CD4-positive, alpha-beta T cell treated with Interleukin-12 subunit alpha and Interleukin-12 subunit beta, for 1 hour (primary cell): ENCODE measurements around the gene NEU4.
A peak's percentile ranks its signal among the peaks of the same experiment; 100 is the strongest.
"Not testable (repeated sequence)": the region's sequence is repeated elsewhere in the genome, so short reads cannot be mapped to it uniquely, and the experiment has no call there.

Experiments
- DNase-seq: peaks from one replicate; pipeline ENCODE4 v3.0.0-alpha.2; 2020

Gene NEU4

DNA sequence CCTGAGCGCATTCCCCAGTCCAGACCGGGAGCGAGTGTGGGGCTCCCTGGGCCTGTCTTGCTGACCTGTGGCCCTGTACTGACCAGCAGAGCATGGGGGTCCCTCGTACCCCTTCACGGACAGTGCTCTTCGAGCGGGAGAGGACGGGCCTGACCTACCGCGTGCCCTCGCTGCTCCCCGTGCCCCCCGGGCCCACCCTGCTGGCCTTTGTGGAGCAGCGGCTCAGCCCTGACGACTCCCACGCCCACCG lies 5.3 kb downstream of the NEU4 start:
- DNase-seq = no peak

DNA sequence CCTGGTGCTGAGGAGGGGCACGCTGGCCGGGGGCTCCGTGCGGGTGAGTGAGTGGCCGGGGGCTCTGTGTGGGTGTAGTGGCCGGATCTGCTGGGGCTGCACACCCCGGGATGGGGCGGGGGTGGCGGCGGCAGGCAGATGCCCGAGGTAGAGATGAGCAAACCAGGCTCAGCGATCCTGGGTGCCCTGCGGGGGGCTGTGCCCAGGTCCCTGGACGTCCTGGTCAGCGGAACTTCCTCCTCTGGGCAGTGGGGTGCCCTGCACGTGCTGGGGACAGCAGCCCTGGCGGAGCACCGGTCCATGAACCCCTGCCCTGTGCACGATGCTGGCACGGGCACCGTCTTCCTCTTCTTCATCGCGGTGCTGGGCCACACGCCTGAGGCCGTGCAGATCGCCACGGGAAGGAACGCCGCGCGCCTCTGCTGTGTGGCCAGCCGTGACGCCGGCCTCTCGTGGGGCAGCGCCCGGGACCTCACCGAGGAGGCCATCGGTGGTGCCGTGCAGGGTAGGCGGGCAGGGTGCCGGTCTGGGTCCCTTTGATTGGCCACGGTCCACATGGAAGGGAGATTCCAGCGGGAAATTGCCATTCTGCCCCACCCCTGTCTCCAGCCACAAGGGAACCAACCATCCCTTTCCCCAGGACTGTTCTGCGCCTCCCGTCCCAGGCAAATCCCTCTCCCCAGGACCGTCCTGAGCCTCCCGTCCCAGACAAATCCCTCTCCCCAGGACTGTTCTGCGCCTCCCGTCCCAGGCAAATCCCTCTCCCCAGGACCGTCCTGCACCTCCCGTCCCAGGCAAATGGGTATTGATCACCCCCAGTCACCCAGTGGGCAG lies 5.9 kb downstream of the NEU4 start:
- no peak for DNase-seq

DNA sequence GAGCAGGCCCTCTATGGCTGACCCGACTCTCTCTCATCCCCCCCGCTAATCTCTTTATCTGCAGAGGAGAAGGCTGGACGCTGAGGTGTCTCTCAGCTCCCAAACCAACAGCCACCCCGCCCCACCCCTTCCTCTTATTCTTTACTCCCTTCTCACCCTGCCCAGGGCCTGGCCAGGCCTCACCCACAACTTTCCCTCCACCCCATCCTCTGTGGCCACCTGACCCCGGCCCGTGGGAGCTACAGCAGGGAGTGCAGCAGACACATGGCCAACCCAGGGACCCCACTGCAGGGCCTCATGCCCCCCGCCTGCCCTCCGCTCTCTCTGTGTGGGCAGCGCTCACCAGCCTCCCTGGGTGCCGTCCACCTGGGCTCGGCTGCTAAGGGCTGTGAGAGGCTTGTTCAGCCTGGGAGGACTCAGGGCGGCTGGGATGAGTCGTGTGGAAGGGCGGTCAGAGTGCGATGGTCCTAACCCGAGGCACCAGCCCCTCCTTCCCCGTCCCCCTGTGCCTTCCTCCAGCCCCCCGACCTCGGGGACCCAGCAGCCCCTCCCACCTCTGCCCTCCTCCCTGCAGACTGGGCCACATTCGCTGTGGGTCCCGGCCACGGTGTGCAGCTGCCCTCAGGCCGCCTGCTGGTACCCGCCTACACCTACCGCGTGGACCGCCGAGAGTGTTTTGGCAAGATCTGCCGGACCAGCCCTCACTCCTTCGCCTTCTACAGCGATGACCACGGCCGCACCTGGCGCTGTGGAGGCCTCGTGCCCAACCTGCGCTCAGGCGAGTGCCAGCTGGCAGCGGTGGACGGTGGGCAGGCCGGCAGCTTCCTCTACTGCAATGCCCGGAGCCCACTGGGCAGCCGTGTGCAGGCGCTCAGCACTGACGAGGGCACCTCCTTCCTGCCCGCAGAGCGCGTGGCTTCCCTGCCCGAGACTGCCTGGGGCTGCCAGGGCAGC lies 6.8 kb downstream of the NEU4 start:
- no peak for DNase-seq

DNA sequence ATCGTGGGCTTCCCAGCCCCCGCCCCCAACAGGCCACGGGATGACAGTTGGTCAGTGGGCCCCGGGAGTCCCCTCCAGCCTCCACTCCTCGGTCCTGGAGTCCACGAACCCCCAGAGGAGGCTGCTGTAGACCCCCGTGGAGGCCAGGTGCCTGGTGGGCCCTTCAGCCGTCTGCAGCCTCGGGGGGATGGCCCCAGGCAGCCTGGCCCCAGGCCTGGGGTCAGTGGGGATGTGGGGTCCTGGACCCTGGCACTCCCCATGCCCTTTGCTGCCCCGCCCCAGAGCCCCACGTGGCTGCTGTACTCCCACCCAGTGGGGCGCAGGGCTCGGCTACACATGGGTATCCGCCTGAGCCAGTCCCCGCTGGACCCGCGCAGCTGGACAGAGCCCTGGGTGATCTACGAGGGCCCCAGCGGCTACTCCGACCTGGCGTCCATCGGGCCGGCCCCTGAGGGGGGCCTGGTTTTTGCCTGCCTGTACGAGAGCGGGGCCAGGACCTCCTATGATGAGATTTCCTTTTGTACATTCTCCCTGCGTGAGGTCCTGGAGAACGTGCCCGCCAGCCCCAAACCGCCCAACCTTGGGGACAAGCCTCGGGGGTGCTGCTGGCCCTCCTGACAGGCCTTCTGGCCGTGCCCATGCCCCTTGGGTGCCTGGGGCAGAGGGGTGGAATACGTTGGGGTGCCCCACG lies 7.6 kb downstream of the NEU4 start:
- no peak for DNase-seq

DNA sequence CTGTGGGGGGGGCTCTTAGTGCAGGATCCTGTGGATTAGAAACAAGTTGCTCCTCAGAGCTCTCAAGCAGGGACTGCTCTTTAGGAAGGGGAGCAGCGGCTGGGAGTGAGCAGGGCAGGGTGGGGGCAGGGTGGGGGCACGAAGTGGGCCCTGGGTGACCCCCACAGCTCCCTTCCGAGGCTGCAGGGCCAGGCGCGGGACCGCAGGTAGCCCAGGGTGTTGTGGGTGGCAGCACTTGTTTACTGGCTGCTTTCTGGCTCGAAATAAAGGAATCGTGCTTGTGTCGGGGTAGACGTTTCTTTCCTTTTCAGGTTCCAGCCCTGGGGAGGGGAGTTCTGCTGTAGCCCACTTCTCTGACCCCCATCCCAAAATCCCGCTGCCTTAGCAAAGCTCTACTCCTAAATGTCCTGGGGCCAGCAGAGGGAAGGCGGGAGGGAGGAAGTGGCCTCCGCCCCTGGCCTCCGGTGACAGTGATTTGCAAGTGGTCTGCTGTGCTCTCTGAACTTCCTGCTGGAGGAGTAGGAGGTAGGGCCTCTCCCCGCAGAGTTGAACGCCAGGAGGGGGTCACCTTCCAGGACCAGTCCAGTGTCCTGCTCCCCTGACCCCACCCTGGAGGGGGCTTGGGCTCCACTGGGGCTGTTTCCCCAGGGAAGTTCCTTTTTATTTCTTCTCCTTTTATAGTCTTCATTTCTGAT lies 8.3 kb downstream of the NEU4 start:
- peak; percentile 20 for DNase-seq

DNA sequence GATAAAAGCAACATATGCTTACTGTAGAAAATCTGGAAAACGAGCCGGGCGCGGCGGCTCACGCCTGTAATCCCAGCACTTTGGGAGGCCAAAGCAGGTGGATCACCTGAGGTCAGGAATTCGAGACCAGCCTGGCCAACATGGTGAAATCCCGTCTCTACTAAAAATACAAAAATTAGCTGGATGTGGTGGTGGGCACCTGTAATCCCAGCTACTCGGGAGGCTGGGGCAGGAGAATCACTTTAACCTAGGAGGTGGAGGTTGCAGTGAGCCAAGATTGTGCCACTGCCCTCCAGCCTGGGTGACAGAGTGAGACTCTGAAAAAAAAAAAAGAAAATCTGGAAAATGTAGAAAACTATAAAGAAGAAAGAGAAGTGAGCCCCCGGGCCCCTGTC lies 8.8 kb downstream of the NEU4 start:
- DNase-seq = not testable (repeated sequence)

DNA sequence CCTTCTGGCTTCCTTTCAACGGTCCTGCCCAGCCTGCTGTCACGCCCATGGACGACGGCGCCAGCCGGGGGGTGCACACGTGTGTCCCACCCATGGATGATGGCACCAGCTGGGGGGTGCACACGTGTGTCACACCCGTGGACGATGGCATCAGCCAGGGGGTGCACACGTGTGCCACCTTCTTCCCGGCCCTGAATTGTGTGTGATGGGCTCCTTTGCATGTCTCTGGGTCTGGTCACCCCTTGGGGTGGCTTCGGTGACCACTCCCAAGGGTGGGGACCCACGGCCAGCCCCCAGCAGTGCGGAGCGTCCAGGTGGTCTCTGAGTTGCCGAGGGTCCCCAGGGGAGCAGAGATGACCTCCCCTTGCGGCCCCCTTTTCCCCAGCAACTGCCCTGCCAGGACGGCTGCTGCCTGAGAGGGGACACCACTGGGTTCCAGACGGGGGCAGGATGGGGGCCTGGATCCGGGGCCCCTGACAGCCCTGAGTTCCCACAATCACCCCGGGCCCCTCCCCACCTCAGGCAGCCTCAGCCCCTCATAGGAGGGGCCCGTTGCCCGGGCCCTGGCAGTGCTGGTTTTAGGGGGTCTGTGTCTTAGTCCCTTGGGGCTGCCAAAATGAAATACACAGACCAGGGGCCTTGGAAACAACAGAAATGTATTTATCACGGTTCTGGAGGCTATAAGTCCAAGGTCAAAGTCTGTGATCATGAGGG lies 9.4 kb downstream of the NEU4 start:
- DNase-seq = no peak

DNA sequence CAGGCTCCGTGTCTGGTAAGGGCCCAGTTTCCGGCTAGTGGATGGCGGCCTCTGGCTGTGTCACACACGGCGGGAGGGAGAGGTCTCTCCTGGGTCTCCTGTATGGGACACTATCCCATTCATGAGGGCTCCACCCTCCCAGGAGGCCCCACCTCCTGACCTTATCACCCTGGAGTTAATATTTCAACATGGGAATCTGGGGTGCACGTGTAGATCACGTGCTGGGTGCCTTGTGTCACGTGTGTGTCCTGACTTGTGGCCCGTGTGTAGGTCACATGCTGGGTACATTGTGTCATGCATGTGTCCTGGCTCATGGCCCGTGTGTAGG lies 9.9 kb downstream of the NEU4 start:
- DNase-seq = no peak

DNA sequence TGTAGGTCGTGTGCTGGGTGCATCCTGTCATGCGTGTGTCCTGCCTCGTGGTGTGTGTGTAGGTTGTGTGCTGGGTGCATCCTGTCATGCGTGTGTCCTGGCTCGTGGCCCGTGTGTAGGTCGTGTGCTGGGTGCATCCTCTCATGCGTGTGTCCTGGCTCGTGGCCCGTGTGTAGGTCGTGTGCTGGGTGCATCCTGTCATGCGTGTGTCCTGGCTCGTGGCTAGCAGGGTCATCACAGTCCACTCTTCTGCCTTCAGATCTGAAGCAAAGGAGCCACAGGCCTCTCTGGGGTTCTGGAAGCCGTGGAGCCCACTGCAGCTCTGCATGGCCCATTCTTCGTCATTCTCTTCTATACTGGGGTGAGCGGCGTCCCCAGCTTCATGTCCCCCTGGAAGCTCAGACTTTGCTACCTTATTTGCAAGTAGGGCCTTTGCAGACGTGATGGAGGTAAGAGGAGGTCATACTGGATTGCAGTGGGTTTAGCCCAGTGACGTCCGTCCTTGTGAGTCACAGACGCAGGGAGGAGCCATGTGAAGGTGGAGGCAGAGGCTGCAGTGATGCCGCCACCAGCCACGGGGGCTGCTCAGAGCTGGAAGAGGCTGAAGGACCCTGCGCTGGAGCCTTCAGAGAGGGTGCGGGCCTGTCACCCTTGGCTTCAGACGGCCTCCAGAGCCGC lies 11.1 kb downstream of the NEU4 start:
- DNase-seq = not testable (repeated sequence)

DNA sequence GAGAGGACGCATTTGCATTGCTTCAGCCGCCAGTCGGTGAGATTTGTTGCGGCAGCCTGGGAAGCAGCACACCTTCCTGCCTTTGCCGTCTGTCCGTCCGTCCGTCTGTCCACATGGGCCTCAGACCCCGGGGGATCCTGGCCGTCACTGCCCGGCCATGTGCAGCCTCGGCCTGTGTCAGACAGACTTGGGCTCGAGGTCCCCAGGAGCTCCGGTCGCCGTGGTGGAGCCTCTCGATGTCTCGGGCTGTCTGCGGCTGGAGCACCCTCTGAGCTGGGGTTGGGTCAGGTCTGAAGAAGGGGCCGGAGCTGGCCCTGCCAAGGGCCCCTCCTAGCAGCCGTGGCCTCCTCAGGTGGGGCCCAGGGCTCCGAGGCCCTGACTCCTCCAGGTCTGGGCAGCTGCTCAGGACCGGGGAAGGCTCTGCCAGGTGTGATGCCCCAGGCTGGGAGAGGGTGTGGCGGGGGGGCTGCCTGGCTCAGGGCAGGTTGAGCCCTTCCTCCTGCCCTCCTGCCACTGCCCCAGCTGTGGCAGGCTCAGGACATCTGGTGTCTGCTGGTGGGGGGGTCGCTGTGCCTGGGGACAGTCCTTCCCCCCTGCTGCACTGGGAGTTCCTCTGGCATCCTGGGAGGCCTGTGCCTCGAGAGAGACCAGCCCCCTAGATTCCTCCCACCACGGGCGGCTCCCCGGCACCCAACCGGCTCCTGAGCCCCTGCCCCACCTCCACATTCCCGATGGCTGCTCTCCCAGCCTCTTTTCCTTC lies 11.8 kb downstream of the NEU4 start:
- DNase-seq = no peak

DNA sequence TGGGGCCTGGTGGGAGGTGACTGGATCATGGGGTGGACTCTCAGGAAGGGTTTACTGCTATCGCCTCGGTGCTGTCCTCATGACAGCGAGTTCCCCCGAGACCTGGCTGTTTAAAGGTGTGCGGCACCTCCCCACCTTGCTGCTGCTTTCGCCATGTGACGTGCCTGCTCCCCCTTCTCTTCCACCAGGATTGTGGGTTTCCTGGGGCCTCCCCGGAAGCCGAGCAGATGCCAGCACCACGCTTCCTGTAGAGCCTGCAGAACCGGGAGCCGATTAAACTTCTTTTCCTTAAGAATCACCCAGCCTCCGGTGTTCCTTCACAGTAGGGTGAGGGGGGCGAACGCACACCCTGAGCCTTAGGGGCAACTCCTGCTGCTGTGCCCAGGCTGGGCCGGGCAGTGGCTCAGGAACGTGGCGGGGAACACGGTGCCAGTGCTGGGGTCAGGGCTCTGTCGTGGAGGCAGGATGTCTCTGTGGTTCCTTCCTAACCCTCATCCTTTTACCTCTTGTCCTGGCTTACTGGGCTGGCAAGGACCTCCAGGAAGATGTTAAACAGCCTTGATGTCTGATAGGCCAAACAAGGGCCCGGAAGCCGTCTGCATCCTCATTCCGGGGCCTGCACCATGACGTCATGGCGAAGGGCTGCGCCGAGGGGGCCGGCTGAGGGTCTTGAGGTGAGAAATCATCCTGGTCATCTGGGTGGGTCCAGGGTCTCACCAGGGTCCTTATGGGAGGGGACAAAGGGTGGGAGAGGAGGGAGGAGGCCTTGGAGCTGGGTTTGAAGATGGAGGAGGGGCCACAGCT lies 12.7 kb downstream of the NEU4 start:
- no peak for DNase-seq

DNA sequence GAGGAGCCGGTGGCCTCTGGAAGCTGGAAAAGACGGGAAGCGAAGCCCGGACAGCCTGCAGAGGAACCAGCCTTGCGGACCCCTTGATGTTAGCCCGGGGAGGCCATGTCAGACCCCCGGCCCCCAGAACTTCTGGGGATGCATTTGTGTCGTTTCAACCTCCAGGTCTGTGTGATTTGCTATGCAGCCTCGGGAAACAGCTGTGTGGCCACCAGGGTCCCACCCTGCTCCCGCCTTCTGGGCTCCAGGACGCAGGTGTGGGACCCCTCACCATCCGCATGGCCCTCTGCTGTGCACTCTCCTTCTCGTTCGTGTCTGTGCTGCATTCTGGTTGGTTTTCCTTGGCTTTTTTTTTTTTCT lies 13.3 kb downstream of the NEU4 start:
- DNase-seq = no peak

DNA sequence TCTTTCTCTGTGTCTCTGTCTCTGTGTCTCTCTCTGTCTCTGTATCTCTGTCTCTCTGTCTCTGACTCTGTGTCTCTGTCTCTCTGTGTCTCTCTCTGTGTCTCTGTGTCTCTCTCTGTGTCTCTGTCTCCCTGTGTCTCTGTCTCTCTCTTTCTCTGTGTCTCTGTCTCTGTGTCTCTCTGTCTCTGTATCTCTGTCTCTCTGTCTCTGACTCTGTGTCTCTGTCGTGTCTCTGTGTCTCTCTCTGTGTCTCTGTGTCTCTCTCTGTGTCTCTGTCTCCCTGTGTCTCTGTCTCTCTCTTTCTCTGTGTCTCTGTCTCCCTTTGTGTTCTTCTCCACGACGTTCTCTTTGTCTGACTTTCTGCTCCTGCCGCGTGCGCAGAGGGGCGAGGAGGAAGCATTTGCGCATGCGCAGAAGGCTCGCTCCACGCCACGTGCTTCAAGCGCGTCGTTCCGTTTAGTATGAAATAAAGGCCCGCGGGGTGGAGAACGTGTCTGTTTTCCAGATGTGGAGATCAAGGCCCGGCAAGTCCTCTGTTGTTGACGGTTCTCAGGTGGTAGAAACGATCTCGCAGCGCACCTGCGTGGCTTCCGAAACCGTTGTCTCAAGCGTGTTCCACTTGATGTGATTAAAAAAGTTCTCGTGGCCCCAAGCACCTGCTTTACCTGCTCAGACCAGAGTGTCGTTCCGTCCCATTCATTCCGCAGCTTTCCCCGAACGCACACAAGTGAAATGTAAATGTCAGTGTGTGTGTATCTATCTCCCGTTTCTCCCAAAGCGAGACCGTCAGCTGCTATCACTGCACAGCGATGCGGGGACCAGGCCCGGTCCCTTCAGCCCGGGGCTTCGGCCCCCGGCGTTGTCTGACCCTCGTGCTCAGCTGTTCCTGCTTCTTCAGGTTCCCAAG lies 14.8 kb downstream of the NEU4 start:
- DNase-seq = not testable (repeated sequence)

DNA sequence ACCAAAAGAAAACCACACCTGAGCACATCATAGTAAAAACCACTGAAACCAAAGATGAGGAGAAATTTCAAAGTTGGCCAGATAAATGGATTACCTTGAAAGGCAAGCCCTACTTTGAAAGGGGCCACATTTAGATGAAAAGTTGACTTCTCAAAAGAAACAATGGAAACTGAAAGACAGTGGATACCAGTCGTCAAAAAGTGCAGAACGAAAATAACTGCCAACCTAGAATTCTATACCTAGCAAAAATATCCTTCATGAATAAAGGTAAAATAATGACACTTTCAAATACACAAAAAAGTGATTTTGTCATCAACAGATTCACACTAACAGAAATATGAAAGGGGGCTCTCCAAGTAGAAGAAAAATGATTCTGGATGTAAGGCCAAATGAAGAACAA lies 18.4 kb downstream of the NEU4 start:
- DNase-seq = no peak

DNA sequence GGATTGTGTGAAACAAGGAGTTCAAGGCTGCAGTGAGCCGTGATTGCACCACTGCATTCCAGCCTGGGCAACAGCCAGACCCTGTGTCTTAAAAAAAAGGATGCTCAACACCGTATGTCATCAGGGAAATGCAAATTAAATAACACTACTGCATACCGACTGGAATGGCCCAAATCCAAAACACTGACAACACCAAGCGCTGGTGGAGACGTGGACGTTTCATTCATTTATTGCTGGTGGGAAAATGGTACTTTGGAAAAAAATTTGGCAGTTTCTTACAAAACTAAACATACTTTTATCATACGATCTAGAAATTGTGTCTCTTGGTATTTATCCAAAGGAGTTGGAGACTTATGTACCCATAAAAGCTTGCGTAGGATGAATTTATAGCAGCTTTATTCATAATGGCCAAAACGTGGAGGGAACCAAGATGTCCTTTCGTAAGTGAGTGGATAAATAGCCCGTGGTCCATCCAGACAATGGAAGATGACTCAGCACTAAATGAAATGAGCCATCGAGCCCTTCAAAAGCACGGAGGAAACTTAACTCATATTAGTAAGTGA lies 24.2 kb downstream of the NEU4 start:
- no peak for DNase-seq

DNA sequence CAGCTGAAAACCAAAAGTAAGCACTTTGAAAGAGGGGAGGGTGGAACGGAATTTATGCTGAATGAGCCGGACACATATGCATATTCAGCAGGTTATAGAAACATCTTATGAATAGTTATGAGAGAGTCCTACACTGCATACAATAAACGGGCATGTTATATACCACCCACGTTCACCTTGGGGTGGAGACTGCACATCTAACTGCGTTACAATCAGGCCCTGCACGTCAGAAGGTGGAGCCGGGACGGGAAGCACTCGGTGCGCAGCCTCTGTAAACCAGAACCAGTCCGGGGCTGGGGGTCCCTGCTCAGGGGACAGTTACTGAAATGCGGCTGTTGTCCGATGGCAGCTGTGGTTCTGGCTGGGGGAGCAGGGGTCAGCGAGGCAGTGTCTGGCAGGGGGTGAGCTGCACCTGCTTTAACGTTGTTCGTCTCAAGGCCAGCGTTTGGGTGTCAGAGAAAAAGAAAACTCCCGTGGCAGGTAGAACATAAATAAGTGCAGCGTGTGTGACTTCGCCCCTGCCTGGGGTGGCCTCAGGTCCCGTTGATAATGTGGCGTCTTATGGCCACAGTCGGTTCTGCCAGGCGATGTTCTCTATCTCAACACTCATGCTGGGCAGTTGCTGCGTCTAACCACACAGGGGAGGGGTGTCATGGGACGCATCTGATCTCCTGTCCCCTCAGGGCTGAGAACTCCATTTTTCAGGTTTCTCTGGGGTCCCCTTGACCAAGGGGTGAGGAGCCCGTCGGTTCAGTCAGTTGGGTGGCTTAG lies 24.9 kb downstream of the NEU4 start:
- DNase-seq = not testable (repeated sequence)

DNA sequence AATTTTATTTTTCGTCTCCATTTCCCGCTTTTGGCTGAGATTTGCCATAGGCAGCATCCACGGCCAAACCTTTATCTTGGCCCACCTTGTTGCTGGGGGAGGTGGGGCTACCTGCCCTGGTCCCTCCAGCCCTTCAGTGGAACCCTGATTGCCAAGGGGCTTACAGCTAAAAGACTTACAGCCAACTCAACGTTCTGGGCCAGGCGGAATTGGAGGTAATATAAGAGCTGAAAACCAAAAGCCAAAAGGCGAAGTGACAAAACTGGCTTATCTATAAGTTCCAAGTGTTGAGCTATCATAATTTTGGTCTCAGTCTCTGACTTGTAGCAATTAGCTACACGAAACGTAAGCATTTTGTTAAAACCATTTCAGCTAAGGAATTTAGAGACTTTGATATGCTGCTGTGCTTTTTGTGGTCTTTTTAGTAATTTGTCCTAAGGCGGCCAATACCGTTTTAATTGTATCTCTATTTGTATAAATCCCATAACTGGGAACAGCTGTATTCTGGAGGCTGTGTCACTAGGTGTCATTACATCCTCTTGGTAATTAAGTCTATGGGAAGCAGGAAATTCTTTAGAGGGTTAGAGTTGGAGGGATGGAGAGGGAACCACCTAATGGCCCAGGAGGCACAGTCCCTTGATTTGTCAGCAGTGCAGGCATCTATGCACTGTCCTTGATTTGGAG lies 25.7 kb downstream of the NEU4 start:
- no peak for DNase-seq
